ENCODE measurements around the gene ARHGAP28.

Gene ARHGAP28, protein sequence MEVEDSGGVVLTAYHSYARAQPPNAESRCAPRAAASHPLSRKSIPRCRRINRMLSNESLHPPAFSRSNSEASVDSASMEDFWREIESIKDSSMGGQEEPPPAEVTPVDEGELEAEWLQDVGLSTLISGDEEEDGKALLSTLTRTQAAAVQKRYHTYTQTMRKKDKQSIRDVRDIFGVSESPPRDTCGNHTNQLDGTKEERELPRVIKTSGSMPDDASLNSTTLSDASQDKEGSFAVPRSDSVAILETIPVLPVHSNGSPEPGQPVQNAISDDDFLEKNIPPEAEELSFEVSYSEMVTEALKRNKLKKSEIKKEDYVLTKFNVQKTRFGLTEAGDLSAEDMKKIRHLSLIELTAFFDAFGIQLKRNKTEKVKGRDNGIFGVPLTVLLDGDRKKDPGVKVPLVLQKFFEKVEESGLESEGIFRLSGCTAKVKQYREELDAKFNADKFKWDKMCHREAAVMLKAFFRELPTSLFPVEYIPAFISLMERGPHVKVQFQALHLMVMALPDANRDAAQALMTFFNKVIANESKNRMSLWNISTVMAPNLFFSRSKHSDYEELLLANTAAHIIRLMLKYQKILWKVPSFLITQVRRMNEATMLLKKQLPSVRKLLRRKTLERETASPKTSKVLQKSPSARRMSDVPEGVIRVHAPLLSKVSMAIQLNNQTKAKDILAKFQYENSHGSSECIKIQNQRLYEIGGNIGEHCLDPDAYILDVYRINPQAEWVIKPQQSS

DNA sequence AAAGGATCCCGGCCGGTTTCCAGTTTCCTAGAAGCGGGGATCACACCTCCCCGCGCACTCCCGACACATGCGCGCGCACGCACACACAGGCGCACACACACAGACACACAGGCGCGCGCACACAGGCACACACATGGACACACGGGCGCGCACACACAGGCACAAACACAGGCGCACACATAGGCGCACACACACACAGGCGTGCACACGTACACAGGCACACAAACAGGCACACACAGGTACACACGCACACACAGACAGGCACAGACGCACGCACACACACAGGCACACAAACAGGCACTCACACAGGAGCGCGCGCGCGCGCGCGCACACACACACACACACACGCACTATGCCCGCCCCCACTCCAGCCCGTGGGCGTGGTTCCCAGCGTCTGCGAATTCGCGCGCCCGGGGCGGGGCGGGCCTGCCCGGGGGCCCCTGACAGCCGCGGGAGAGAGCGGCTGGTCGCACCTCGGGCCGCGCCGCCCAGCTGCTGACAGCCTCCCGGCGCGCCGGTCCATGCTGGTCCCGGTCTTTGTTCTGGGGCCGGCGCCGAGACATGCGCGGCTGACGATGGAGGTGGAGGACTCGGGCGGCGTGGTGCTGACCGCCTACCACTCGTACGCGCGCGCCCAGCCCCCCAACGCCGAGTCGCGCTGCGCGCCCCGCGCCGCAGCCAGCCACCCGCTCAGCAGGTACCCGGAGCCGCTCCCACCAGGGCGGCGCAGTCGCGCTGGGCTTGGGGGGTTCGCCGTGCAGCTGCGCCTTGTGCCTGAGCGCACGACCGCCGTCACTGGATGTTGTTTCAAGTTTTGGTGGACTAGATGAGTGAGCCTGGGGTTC, at the start of gene ARHGAP28:
TSS of gene ARHGAP28 (plus strand) at position 470 of the 845 bp plus-strand sequence. CDS start at position 576, 106 bp downstream.
- no peak for DNase-seq

DNA sequence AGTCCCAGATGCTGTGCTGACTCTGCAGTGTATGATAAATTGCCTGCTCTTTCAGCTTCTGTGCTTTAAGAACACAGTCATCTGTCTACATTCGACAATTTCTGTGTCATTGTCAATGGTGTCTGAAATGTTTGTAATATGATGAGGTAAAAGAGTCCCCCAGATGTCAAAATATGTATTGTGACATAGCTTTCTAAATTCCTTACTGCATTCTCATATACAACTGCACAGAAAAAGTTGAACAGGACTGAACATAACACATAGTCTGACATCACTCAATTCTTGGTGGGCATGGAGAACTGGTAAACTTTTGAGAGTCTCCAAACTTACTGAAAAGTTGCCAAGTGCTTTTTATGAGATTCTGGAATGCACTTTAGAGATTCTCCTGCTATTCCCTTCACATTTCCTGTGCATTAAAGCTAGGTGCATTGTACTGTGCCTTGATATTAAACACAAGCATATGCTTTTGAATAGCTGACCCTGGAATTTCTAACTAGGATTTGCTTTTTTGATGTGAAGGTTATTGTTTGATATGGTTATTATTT, 48.1 kb upstream of the ARHGAP28 start:
- no peak for DNase-seq

DNA sequence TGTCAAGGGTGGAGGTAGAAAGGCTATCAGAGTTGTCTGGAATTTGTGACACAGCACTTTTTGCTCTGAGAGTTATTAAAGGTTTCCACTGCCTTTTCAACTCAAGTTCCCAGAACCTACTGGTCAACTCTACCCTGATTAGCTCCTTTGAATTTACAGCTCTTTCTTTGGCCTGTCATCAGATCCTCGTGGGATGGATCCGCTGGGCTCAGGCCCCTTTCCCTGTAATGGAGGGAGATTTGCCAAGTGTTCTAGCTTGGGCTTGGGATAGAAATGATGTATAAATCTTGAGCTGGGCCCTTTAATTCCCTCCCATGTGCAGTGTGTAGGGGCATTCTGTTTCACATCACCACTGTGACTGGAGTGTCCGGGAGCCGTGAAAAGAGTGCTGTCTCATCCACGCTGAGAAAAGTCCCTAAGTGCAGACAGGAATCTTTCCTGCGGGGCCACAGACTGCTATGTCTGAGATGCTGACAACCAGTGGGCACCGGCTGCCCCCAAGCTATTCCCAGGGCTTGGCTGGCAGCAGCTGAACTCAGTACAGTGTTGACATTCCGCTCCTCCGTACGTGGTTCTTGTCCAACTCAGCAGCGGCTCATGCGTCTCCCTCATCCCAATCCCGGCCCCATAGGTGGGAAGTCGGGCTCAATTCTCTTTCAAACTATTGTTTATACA, 46.9 kb upstream of the ARHGAP28 start:
- DNase-seq: no peak

DNA sequence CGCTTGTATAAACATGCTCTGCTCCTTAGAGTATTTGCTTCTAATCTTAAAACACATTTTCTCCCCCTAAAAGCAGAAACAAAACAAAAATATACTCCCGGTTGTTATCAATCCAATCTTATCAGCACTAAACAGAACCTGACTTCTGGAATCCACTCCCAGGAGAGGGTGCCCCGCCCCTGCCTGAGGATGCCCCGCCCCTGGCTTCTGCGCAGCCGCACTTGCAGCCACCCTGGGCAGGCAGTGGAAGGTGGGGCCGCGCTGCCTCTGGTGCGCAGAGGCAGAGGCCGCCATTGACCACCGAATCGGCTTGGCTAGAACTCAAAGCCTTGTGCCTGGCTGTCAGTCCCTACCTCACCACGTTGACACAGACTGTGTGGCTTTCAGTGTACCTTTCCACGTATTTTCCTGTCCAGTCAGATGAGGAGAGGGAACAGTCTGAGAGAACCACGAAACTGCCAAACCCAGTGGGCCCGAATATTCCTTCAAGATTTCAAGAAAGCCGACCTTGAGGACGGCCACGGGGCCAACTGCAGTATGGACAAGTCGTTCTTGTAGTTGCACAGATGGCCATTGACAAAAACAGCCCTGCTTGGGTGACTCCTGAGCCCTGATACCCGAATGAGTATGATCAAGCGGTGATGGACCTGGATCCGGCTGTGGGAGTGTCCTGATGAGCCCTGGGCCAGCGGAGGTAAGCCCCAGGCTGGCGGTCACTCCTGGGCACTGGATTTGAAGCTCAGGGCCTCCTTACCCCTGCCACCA, 46.2 kb upstream of the ARHGAP28 start:
- DNase-seq: no peak

DNA sequence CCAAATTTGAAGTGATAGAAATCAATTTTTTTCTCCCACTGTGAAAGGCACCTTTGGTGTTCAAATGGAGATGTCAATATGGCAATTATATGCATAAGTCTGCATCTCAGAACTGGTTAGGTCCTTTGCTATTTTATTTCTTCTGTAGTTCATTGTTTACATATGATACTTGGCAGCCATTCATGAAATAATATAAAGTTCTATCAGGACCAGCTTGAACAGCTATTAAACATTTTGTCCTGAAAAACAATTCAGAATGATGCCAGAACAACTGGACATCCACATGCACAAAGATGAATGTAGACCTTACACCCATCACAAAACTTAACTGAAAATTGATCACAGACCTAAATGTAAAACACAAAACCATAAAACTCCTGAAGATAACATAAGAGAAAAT, 41.8 kb upstream of the ARHGAP28 start:
- no peak for DNase-seq

DNA sequence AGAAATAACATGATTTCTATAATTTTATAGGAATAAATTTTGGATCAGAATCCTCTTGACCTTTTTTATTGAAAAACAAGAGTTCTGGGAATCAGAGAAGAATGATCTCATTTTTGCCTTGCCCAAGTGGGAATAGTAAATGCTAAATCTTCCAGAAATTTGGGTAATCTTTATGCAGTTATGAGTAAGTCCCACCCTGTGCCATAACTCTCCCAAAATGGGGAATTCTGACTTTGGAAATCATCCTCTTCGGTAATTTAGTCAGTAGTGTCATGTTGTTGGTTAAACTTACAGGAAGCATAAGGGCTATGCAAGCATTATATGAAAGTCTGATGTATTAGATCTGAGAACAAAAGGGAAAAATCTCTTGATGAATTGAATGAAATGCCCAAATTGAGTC, 20.6 kb upstream of the ARHGAP28 start:
- no peak for DNase-seq

DNA sequence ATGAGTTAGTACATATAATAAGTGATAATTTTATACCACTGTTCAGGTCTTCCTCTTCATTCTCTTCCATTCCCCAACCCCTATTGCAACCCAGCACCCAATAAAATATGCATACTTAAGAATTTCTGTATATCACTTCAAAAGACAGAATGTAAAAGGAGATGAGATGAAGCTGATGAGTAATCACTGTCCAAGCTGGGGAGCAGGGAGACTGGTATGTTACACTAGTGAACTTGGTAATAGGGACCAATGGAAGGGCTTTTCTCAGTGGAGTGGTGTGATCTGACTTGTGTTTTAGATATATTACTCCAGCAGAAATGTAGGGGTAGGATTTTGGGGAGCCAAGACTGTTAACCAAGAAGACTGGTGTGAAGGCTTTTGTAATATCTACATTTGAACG, 18.0 kb upstream of the ARHGAP28 start:
- no peak for DNase-seq

DNA sequence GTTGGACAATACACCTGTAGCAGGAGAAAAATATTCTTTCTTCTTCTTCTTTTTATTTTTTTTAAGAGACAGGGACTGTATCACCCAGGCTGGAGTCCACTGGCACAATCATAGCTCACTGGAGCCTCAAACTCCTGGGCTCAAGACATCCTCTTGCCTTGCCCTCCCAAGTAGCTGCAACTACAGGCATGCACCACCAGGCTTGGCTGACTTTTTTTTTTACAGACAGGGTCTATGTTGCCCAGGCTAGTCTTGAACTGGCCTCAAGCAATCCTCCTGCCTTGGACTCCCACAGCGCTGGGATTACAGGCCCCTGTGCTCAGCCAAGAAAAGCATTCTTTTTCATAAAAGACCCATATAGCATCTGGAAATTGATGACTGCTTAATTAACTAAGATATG, 17.1 kb upstream of the ARHGAP28 start:
- no peak for DNase-seq

DNA sequence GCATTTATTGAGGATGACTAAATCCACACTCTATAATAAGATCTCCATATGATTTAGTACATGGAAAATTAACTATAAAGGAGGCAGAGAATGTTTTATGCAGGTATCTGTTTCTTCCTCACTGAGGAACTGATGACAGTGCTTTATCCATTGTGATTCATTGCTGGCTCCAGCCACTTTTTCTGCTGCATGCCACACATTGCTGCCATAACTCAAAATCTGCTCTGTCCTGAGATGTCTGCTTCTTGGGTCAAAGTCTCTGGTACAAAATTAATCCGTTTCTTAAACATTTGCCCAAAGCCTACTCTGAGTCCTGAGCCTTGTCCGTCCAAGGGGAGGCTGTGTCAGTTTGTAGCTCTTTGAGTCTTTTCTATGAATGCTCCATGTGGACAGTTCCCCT, 15.5 kb upstream of the ARHGAP28 start:
- no peak for DNase-seq

DNA sequence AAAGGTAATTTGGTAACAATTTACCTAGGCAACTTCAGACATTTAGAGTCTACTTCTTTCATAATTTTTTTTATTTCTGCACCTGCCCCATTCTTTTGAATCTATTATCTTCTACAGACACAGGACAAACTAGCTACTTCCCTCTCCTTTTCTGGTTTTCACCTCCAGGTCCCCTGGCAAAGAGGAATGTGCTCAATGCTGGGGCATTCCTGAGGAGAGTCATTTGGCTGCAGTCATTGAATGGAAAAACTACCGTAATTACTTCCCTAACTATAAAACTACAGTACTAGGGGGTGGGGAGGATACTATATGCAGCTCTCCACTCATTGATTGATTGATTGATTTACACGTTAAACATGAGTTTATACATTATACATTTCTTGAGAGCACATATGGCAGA, 11.2 kb upstream of the ARHGAP28 start:
- no peak for DNase-seq

DNA sequence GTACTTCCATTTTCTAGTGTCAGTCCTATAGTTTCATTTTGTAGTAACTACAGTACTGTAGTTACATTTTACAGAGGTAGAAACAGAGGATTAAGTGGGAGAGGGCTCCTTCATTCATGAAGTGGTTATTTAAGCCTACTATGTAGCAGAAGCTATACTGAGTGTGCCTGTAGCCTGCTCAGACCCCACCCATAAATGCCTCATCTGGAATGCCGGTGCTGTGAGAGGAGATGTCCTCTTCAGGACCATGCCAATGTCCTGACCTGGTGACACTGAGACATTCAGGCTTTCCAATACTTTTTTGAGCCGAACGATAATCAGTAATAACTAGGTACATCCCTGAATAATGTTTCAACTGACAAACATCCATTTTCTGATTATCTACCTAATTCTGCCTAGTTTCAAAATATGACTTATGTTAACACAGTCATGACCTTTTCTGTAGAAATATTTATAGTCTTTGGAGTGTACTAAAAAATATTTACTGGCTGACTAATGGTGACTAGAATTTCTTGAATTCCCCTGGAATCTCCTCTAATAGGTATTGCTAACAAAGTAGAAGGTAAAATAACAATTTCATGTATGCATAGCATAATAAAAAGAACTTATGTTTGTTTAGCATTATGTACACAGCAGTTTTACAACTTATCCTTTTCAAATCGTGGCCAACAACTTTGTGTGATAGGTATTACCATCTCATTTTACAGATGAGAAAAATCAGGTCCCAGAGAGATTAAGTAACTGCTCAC, 10.2 kb upstream of the ARHGAP28 start:
- DNase-seq: no peak

DNA sequence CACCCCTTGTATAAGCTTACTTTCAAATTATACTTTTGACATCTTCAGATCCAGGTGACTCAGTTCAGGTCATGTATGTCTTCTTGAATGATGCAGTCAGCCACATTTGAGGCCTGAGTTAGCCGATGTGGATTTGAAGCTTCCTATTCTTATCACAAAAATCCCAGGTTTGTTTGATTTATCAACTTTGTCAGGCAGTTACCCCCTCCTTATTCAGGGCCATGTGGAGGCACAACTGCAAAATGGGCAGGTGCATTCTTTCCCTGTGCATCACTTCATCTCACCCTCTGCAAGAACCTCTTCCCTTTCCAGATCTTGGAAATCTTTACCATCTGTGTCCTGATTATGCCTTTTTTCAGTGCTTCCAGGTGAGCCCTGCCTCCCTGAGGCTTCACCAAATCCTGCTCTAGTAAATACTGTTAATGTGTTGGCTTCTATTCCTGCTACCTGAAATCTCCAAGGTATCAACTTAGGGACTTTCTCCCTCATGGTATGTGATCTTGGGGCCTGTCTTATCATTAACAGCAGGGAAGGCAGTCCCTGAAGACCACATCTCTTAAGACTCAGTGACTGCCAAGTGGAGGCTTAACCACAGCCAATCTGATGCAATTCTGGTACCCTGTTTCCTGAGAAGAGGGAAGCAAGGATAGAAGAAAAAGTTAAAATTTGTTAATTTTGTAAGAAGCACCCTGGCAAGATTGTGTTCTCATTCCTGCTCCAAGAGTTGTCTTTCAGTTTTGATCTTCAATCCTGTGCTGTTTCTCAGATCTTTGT, 9.4 kb upstream of the ARHGAP28 start:
- DNase-seq: no peak

DNA sequence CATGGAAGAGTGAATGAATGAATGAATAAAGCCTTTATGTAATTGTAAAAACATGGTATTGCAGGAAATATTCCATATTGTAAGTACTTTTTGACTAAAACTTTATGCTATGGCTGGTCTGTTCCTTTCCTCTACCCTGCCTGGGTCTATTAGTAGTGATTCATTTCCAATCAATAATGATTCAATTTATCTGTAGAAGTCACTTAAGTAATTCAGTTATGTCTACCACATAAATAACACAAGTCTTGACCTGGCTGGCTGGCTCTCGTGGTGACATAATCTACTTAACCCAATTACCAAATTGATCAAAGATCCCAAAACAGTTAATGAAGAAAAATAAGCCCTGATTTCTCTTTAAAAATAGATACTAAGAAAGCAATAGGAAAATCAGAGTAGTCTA, 7.8 kb upstream of the ARHGAP28 start:
- DNase-seq: no peak

DNA sequence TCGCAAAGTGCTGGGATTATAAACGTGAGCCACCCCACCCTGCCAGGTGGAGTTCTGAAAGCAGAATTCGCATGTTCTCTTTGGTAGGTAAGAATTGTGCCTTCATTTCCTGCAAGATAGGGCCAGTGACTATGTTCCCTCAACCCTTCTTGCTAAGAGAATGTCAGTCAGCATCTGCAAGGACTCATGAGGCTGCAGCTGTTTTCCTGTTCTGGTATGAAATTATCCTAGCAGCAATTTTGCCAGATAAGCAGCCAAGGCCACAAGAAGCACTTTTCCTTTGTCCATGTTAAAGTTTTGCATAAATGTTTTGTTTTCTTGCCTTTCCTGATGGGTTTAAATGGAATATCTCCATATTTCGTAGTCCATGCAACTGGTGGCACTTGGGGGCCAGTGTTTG, 6.8 kb upstream of the ARHGAP28 start:
- no peak for DNase-seq

DNA sequence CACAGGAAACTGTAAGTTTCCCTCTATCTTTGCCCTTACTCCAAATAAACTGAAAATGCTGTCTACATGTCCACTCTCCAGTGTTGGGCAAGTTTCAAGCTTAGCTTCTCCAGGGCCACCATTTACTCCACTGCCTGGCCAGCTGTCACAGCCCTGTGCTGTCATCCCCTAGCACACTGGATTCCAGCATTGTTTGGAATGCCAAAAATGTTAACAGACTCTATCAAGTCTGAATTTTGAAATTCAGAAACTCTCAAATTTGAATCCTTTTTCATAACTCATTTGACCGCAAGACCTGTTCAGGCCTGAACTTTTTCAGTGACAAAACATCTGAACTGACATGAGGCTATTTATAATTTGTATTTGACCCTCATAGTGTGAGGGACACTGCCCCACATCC, 5.2 kb upstream of the ARHGAP28 start:
- DNase-seq: no peak

DNA sequence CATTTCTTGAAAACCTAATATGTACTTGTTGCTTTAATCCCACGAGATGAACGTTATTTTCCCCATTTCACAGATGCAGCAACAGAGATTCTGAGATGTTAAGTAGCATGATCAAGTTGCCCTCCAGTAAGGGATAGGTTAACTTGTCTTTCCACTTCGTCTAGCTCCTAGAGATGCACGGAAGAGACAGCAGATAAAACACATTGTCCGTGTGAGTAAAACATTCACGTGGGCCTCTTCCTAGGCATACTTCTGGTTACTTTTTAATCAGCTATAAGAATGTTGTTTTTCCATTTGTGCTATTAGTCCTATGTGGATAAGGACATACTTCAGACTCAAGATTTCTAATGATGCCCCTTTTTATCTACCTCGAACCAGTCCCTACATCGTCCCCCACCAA, 1.2 kb upstream of the ARHGAP28 start:
- DNase-seq: no peak

DNA sequence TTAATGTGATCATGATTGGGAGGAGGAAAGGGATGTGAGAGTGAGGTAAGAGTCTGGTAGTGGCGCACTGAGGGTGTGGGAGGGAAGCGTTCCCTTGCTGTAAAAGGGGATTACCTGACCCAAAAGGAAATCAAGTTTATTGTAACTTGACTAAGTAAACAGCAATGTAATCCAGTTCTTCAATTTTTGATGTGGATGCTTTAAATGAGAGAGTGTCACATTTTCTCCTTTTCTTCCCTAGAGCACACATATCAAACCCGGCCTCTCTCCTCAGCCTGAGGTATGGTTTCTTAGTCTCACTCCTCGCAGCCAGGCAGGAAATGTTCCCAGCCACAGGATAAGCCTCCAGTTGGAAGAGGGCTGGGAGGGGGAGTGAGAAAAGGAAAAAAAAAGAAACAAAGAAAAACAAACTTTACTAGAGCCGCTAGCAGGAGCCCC, 688 bp upstream of the ARHGAP28 start:
- no peak for DNase-seq

DNA sequence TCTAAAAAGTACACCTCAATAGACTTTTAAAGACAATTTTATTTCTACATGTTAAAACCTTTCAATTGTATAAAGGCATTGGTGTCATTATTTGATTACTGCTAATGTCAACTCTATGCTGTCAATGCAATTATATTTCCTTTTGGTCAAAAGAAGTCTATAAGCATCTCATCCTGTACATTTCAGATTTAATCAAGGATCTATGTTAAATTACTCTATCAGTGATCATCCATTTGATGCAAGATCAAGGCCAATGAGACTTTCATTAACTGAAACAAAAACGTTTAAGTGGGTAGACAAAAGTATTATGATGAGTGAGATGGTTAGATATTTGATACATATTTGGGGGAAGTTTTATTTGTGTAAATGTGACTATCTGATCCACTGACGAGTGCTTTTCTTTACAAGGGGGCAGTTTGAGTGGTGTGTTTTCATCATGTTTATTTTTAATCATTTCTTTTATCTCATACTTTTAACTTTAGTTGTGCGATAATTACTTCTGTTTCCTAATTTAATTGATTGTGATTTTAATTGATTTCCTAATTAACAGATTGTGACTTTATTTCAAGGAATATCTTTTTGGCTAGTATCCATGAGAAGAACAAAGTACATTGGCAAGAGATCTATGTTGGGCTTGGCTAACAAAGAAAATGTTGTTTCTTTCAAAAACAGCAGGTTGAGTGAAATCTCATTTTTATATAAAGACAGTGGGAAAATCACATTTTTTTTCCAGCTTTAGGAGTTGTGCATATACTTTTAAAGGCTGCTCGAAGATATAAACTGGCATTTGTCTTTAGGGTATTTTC, 1.1 kb downstream of the ARHGAP28 start:
- no peak for DNase-seq

DNA sequence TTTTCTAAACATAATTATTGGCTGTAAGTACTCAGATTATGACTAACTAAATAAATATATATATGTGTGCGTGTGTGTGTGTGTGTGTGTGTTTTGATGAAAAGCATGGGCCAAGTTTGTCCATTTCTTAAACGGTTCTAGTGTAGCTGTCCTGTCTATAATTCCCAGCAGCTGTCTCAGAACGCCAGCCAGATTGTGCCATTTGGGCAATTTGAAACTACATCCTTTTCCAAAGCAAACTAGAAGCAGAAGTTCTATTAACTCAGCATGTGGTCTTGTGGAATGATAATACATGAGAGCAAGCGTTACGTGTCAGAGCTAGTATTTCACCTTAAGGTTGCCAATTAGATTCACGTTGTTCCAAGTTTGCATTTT, 1.7 kb downstream of the ARHGAP28 start:
- no peak for DNase-seq

Measured in activated T-cell treated with anti-CD3 and anti-CD28 coated beads, Interleukin-2, amount 50 U/mL, for 1 hour (primary cell).